DND-41 (cell line): ENCODE data around the gene SUMO2.

Experiments used
- CTCF ChIP-seq: IDR thresholded peaks from 2 replicates; pipeline ENCODE4 v1.5.1; 2012; ENCODE audit warnings: borderline replicate concordance, low read length, moderate library complexity, mild to moderate bottlenecking; ENCODE audit not compliant: poor library complexity, severe bottlenecking; ENCODE audit errors: extremely low read depth
- EZH2 ChIP-seq: IDR thresholded peaks from 3 replicates; pipeline ENCODE4 v1.6.1; 2012; ENCODE audit warnings: borderline replicate concordance, low read depth, mild to moderate bottlenecking, moderate library complexity, low read length, inconsistent platforms; ENCODE audit not compliant: severe bottlenecking

- TF ChIP-seq CTCF (no peak), EZH2 (no peak)
Observed at GRCh38 chr17:75181110-75181509, 1.6 kb downstream of the SUMO2 start.
